HG03439 (cell line): ENCODE measurements around the gene ANKS1B.

Experiments
- ATAC-seq: cut with Tn5 transposase; IDR thresholded peaks from one replicate; pipeline ENCODE4 v1.9.1; 2021; ENCODE audit warnings: mild to moderate bottlenecking, moderate library complexity; ENCODE audit not compliant: unreplicated experiment

ANKS1B gene

GRCh38 chr12:98724384-98725155, 1260.2 kb downstream of the ANKS1B start:
- ATAC-seq = no peak

GRCh38 chr12:98721204-98721702, 1263.5 kb downstream of the ANKS1B start:
- ATAC-seq = no peak

DNA sequence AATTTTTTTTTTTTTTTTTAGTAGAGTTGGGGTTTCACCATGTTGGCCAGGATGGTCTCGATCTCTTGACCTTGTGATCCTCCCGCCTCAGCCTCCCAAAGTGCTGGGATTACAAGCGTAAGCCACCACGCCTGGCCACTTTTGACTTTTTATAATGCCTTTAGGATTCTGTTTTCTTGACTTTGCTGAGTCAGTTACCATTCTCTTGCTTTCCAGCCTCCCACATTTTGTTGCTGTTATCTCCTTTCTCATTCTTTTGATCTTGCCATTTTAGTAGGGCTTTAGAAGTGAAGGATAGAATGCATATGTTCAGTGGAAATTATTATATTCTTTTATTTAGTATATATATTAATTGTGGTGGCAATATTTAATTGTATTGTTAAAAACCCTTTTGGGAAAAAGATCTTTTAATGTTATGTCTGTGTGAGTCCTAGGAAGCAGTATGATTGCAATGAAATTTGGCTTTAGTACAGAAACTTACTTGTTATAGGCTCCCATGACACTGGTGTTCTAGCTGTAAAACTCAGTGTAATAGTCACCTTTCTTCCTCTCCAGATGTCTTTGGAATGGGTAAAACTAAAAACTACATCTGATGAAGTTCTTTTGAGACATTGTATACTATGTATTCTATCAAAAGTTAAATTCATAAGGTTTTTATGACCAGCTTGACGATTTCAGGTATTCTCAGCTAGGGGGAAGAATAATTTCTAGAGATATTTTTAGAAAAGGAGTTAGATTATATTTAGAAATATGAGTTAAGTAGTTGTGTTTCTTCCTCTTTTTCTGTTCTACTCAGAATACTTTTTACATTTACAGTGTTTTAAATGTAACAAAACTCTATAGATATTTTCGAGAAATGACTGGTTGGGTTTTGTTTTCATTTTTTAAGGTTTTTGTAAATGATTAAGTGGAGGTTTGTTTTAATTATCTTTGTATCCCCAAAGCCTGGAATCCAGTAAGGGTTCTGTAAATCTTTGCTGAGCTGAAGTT, 1264.9 kb downstream of the ANKS1B start:
- ATAC-seq = no peak

GRCh38 chr12:98714426-98714825, 1270.3 kb downstream of the ANKS1B start:
- no peak for ATAC-seq

- ATAC-seq = no peak
Measured at GRCh38 chr12:98709022-98709421, 1275.7 kb downstream of the ANKS1B start.

GRCh38 chr12:98701166-98701565, 1283.6 kb downstream of the ANKS1B start:
- ATAC-seq = no peak

- ATAC-seq = no peak
Measured at GRCh38 chr12:98699586-98699985, 1285.2 kb downstream of the ANKS1B start.

DNA sequence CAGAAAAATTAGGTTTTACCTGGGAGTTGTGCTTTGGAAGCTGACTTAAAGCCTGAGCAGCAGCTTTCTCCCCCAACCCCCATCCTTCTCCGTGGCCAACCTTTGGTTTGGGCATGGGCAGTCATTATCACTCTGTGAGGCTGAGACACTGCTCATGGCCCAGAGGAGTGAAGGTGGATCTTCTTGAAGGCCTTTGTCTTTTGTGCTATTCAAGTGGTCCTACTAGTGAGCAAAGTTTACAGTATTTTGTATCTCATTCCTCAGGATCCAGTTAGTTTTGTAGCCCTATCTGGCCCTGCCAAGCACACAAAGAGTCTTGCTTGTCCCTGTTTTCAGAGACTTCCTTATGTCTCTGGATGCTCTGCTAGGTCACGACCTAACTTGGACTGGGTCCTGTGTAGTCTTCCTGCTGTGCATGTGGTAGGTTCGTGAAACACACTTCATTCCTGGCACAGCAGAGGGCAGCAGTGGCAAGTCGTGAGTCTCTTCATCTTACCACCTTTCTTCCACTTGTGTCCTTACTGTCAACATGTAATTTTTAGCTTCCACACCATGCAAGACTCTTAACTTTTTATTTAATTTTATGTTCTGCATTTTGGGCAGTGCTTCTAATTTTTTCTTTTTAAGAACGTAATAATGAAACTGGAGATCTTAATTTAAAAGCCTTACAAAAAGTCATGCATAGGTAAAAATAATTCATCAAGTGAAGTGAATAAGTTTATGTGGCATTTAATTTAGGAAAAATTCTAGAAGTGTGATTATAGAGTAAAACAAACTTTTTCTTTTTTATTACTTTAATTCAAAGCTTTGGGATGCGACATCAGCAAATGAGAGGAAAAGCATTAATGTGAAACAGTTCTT, 1285.9 kb downstream of the ANKS1B start:
- peak; percentile 86 for ATAC-seq

- ATAC-seq = no peak
Measured at GRCh38 chr12:98697209-98697608, 1287.5 kb downstream of the ANKS1B start.

DNA sequence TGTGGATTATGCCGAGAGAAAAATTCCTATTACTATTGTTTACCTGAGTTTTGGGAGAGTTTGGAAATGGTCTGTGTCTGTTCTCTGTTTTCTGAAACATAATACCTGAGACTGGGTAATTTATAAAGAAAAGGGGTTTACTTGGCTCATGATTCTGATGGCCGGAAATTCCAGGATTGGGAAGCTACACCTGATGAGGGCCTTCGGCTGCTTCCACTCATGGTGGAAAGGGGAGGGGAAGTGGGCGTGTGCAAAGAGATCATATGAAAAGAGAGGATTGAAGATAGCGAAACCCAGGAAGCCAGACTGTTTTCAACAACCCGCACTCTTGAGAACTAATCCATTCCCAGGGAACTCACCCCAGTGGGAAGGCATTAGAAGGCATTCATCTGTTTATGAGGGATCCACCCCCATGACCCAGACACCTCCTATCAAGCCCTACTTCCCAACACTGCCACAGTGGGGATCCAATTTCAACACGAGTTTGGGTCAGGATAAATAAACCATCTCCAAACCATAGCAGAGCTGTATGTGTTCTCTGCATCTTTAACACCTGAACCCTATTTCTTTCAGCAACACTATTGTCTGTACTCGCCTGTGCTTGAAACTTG, 1288.6 kb downstream of the ANKS1B start:
- ATAC-seq = no peak

DNA sequence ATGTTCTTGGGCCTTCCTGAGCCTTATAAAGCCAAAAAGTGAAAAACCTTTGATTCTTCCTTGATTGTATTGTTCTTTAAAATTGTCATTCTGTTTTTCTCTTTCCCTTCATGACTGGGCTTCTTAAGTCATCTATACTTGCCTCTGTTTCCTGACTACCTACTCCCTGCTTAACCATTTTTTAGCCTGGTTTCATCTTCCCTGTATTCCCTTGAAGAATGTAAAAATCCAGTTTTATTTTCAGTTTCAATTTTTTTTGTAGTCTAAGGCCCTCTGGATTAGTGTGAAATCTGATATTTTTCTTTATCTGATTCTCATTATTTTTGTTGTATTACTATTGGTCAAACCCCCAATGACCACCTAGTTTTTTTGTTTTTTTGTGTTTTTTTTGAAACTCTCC, 1293.4 kb downstream of the ANKS1B start:
- ATAC-seq = no peak

- no peak for ATAC-seq
Measured at GRCh38 chr12:98686603-98687002, 1298.1 kb downstream of the ANKS1B start.
